ENCODE measurements around the gene IL20. TPM values are rescaled to one million over a fixed set of nuclear protein-coding genes. Genes with fewer than 3 reads are reported as not detected.

IL20 gene
- total RNA-seq, 1 experiment from 2014 or later, result not detected

DNA sequence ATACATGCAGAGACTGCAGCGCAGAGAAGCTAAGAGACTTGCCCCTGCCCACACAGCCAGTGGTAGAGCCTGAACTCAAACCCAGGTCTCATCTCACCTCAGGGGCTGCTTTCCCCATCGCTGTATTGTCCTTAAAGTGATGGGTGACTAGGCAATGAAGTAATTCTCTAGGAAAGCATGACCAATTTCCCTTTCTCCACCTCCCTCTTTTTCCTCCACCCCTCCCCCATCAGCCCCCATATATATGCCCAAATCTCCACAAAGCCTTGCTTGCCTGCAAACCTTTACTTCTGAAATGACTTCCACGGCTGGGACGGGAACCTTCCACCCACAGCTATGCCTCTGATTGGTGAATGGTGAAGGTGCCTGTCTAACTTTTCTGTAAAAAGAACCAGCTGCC, 31.8 kb downstream of the IL20 start, which contains the start of gene IL24:
Gene IL24 (plus strand): TSS at position 269 of the 400 bp plus-strand sequence. CDS start 390 bp downstream, outside the sequence.
- BruUV-seq (replicated peaks), result no TSS peak
- CTCF ChIA-PET, result interaction anchor here (1.4 kb wide), 1 partner anchor 15 kb away, joined by 5 read pairs; no protein-coding TSS in a partner anchor
- H3K4me1 Mint-ChIP-seq (ENCODE audit: low read depth, unreplicated experiment), result peaks cover 7% of the 10 kb centered on the region

DNA sequence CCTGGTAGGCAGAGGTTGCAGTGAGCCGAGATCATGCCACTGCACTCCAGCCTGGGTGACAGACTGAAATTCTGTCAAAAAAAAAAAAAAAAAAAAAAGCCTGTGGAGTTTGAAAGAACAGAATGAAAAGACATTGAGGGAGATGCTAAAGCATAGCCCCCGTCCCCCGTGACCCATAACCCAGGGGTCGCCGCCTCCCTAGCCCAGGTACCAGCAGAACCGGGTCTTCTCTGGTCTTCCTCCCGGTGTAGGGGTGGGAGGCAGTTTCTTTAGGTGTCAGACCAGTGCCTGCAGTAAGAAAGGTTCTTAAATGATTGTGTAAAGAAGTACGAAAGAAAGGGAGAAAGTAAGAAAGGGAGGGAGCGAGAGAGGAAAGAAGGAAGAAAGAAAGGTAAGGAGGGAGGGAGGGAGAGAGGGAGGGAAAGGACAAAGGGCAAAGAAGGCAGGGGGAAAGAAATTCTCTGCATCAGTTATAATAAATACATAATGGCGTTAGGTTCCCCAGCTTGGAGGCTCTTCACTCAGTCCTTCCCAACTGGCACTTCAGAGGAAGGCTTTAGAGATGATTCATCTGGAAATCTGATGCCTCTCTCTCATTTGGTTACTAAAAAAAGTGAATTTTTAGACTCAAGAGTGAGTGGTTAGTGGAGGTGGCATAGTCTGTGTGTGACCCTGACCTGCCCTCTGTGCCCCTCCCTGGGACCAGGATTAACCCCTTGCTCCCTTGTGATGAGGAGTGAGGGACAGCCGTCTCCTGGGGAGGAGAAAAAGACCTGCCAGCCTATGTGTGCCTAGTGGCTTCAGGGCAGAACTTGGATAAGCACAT, 32.9 kb downstream of the IL20 start:
- H3K9me3 ChIP-seq, result no peaks in the 10 kb centered on the region
- intact Hi-C loops (cut with micrococcal nuclease; ENCODE audit: unreplicated experiment), result no loop called here
- ChIA-PET POLR2A (no interaction called here), CTCF (interaction anchor here (0.7 kb wide), 1 partner anchor 89 kb away, joined by 3 read pairs; no protein-coding TSS in a partner anchor)
- Mint-ChIP-seq H3K4me1 (ENCODE audit: low read depth, unreplicated experiment) (peaks cover 7% of the 10 kb centered on the region), H3K4me3 (ENCODE audit: unreplicated experiment) (no peak overlapping the region), H3K27me3 (ENCODE audit: insufficient read depth, unreplicated experiment) (peaks cover 5% of the 10 kb centered on the region), H3K36me3 (ENCODE audit: insufficient read depth, unreplicated experiment) (no peaks in the 10 kb centered on the region), H3K27ac (ENCODE audit: unreplicated experiment) (no peak overlapping the region), H3K9me3 (ENCODE audit: unreplicated experiment) (no peaks in the 10 kb centered on the region)
- H3K27me3 ChIP-seq (replicated peaks; ENCODE audit: control insufficient read depth, insufficient read depth, low read length), result no peaks in the 10 kb centered on the region
- TF ChIP-seq, protein P1, sequence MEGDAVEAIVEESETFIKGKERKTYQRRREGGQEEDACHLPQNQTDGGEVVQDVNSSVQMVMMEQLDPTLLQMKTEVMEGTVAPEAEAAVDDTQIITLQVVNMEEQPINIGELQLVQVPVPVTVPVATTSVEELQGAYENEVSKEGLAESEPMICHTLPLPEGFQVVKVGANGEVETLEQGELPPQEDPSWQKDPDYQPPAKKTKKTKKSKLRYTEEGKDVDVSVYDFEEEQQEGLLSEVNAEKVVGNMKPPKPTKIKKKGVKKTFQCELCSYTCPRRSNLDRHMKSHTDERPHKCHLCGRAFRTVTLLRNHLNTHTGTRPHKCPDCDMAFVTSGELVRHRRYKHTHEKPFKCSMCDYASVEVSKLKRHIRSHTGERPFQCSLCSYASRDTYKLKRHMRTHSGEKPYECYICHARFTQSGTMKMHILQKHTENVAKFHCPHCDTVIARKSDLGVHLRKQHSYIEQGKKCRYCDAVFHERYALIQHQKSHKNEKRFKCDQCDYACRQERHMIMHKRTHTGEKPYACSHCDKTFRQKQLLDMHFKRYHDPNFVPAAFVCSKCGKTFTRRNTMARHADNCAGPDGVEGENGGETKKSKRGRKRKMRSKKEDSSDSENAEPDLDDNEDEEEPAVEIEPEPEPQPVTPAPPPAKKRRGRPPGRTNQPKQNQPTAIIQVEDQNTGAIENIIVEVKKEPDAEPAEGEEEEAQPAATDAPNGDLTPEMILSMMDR (IDR thresholded peaks at IDR 0.05; ENCODE audit: insufficient read depth in 1 of 2, low read depth in 1 of 2, low read length in 1 of 2, severe bottlenecking in 1 of 2, unreplicated experiment in 1 of 2), result no peak
- no peak for DNase-seq
- no TSS peak for BruUV-seq (replicated peaks)
- H3K36me3 ChIP-seq (ENCODE audit: control insufficient read depth, insufficient read depth, low read length), result no peaks in the 10 kb centered on the region
- H3K4me1 ChIP-seq, result no peaks in the 10 kb centered on the region
- no peak overlapping the region for H3K4me3 ChIP-seq (ENCODE audit: low read depth, low read length)

More for the DNA sequence above, 31.8 kb downstream of the IL20 start, which contains the start of gene IL24:
- H3K9me3 Mint-ChIP-seq (ENCODE audit: unreplicated experiment), result no peaks in the 10 kb centered on the region
- H3K27me3 Mint-ChIP-seq (ENCODE audit: insufficient read depth, unreplicated experiment), result peaks cover 4% of the 10 kb centered on the region
- no peaks in the 10 kb centered on the region for H3K27me3 ChIP-seq (replicated peaks; ENCODE audit: control insufficient read depth, insufficient read depth, low read length)
- no peaks in the 10 kb centered on the region for H3K36me3 ChIP-seq (ENCODE audit: control insufficient read depth, insufficient read depth, low read length)
- no peaks in the 10 kb centered on the region for H3K4me1 ChIP-seq
- TF ChIP-seq, protein P1 (IDR thresholded peaks at IDR 0.05; ENCODE audit: insufficient read depth in 1 of 2, low read depth in 1 of 2, low read length in 1 of 2, severe bottlenecking in 1 of 2, unreplicated experiment in 1 of 2), result no peak
- intact Hi-C loops (cut with micrococcal nuclease; ENCODE audit: unreplicated experiment), result no loop called here
- H3K36me3 Mint-ChIP-seq (ENCODE audit: insufficient read depth, unreplicated experiment), result no peaks in the 10 kb centered on the region
- H3K27ac Mint-ChIP-seq (ENCODE audit: unreplicated experiment), result no peak within 1 kb of the TSS
- DNase-seq, result no peak
- no peaks in the 10 kb centered on the region for H3K9me3 ChIP-seq
- H3K4me3 Mint-ChIP-seq (ENCODE audit: unreplicated experiment), result no peak within 1 kb of the TSS
- no peak within 1 kb of the TSS for H3K4me3 ChIP-seq (ENCODE audit: low read depth, low read length)
- POLR2A ChIA-PET, result no interaction called here

DNA sequence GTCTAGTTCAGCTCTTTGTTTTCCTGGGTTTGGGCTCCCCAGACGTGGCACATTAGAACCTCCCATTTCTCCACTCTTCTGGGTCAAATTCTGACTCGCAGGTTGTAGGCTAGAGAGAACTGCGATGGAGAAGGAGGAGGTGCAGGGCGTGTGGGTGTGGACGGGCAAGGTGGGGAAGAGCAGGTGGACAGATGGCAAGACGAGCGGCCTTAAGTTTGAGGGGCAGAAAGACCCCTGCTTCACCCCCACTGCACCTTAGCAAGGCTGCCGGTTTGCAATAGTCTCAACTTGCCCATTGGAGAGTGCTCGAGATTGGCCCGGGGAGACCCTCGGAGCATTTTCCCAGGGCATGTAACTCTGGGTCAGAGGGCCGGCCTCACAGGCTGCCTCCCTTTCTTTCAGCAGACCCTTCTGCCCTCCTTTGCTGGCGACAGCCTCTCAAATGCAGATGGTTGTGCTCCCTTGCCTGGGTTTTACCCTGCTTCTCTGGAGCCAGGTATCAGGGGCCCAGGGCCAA, 33.5 kb downstream of the IL20 start:
- H3K4me1 ChIP-seq, result no peaks in the 10 kb centered on the region
- Mint-ChIP-seq H3K27ac (ENCODE audit: unreplicated experiment) (no peak overlapping the region), H3K27me3 (ENCODE audit: insufficient read depth, unreplicated experiment) (peaks cover 9% of the 10 kb centered on the region), H3K9me3 (ENCODE audit: unreplicated experiment) (no peaks in the 10 kb centered on the region), H3K4me3 (ENCODE audit: unreplicated experiment) (no peak overlapping the region), H3K36me3 (ENCODE audit: insufficient read depth, unreplicated experiment) (no peaks in the 10 kb centered on the region), H3K4me1 (ENCODE audit: low read depth, unreplicated experiment) (peaks cover 7% of the 10 kb centered on the region)
- no peaks in the 10 kb centered on the region for H3K9me3 ChIP-seq
- H3K27me3 ChIP-seq (replicated peaks; ENCODE audit: control insufficient read depth, insufficient read depth, low read length), result no peaks in the 10 kb centered on the region
- H3K4me3 ChIP-seq (ENCODE audit: low read depth, low read length), result no peak overlapping the region
- TF ChIP-seq, protein P1 (IDR thresholded peaks at IDR 0.05; ENCODE audit: insufficient read depth in 1 of 2, low read depth in 1 of 2, low read length in 1 of 2, severe bottlenecking in 1 of 2, unreplicated experiment in 1 of 2), result no peak
- ChIA-PET POLR2A (no interaction called here), CTCF (no interaction called here)
- BruUV-seq (replicated peaks), result no TSS peak
- no peak for DNase-seq
- no peaks in the 10 kb centered on the region for H3K36me3 ChIP-seq (ENCODE audit: control insufficient read depth, insufficient read depth, low read length)
- intact Hi-C loops (cut with micrococcal nuclease; ENCODE audit: unreplicated experiment), result no loop called here

Data from Caco-2 (cell line).